C4-2B (cell line): ENCODE measurements around the gene SAP30BP.

Experiments
- H3K27ac ChIP-seq: fragments of 450-650 bp; 2 replicates; pipeline ENCODE4 v1.5.1; 2017
- CTCF ChIP-seq: fragments of 450-650 bp; conservative IDR thresholded peaks from 2 replicates; pipeline ENCODE4 v1.5.1; 2017; ENCODE audit warnings: mild to moderate bottlenecking
- ZFX ChIP-seq: fragments of 450-650 bp; IDR thresholded peaks from 2 replicates; pipeline ENCODE4 v1.6.1; 2017

The SAP30BP gene

DNA sequence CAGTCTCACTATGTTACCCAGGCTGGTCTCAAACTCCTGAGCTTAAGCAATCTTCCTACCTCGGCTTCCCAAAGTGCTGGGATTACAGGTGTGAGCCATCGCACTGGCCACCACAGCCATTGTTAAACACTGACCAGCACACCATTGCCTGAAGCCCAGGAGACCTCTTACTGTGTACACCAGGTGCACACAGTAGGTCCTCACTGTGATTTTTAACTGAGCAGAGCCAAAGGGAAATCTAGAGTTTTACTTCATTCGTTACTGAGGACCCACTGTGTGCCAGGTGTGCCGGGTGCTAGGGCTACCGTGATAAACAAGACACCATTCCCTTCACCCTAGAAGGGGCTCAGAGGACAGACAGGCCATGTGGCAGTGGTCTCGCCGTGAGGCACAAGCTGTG lies 58.4 kb downstream of the SAP30BP start:
- TF ChIP-seq CTCF (no peak), ZFX (no peak)
- no peak overlapping the region for H3K27ac ChIP-seq

DNA sequence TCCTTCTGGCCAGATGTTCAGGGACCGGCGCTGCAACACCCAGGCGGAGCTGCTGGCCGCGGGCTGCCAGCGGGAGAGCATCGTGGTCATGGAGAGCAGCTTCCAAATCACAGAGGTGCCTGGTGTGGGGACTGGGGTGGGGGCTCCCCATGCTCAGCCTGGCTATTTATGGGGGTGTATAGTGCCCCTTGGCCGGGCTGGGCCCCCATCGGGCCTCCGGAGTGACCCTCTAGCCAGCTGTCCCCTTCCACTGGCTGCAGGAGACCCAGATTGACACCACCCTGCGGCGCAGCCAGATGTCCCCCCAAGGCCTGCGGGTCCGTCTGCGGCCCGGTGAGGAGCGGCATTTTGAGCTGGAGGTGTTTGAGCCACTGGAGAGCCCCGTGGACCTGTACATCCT lies 60.3 kb downstream of the SAP30BP start:
- TF ChIP-seq CTCF (no peak), ZFX (no peak)
- no peak overlapping the region for H3K27ac ChIP-seq

DNA sequence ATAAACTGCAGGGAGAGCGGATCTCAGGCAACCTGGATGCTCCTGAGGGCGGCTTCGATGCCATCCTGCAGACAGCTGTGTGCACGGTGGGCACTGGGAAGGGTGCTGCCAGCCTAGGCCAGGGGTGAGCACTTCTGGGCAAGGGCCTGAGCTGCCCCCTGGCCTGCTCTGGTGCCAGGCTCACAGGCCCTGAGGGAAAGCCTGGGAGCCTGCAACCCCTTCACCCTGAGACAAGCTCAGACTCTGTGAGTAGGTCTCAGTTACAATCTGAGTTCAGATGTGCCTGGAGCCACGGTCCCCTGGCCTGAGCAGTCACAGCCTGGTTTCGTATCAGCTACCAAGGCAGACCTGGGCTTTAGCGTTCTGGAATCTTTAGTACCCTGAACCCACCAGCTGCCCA lies 62.2 kb downstream of the SAP30BP start:
- no peak overlapping the region for H3K27ac ChIP-seq
- TF ChIP-seq ZFX (no peak), CTCF (no peak)

- no peak for TF ChIP-seq ZFX
- TF ChIP-seq CTCF: no peak
- H3K27ac ChIP-seq: no peak overlapping the region
Measured at GRCh38 chr17:75730065-75730464, 62.9 kb downstream of the SAP30BP start.

DNA sequence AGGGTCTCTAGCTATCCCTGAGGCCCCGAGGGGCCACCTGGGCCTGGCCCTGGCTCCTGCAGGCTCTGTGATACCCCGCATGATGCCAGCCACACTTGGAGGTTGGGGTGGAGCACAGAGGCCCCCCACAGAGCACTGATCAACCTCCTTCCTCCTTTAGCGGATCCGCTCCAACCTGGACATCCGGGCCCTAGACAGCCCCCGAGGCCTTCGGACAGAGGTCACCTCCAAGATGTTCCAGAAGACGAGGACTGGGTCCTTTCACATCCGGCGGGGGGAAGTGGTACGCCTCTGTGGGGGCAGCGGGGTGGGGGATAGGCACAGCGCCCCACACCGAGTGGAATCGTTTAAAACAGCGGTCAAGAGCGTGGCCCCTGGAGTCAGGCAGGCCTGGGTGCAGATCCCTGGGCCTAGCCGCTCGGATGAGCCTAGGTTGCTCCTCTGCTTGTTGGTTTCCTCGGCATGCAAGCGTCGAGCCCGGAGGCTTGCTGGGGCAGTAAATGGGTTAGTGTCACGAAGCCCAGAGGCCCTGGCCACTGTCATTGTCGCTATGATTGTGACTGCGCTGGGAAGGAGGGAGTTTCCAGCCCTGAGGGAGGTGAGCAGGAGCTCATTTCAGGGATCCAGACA lies 64.1 kb downstream of the SAP30BP start:
- TF ChIP-seq CTCF: no peak
- no peak for TF ChIP-seq ZFX
- H3K27ac ChIP-seq: no peak overlapping the region

DNA sequence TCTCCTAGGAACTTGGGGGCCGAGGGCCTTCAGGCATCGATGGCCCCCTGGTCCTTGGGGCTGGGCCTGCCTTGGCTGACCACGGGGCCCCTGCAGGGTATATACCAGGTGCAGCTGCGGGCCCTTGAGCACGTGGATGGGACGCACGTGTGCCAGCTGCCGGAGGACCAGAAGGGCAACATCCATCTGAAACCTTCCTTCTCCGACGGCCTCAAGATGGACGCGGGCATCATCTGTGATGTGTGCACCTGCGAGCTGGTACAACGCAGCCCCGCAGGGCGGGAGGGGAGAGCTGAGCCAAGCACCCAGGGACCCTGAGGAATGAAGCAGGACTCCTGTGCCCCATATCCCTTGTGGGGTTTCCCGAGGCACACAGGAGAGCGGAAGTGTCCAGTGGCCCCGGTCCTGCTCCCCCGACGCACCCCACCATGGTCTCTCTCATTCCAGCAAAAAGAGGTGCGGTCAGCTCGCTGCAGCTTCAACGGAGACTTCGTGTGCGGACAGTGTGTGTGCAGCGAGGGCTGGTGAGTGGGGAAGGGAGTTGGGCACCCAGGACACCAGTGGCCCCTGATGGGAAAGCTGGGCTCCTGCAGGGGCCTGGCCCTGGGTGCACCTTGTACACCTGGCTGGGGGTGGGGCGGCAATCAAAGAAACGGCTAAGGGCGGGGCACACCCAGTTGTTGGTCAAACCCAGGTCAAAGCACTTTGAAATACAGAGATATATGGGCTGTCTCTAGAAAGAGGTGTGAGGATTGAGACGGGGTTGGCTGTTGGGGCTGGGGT lies 64.8 kb downstream of the SAP30BP start:
- H3K27ac ChIP-seq: no peak overlapping the region
- TF ChIP-seq CTCF (no peak), ZFX (no peak)

- TF ChIP-seq CTCF: no peak
- TF ChIP-seq ZFX: no peak
- H3K27ac ChIP-seq: no peak overlapping the region
Measured at GRCh38 chr17:75733471-75733870, 66.3 kb downstream of the SAP30BP start.
